HepG2 (cell line): ENCODE results near the gene CNTRL. TPM values are rescaled to one million over a fixed set of nuclear protein-coding genes. Genes with fewer than 3 reads are reported as not detected.
A peak's percentile ranks its signal among the peaks of the same experiment; 100 is the strongest.

Experiments
- ATRX ChIP-seq: sonication (generic); formaldehyde crosslinking; IDR thresholded peaks from 2 replicates; pipeline ENCODE4 v1.4.0; 2020; ENCODE audit warnings: missing genetic modification reagents, borderline replicate concordance
- CREBL2 ChIP-seq: sonication (generic); formaldehyde crosslinking; IDR thresholded peaks from 2 replicates; pipeline ENCODE4 v1.8.1; 2023; ENCODE audit warnings: missing genetic modification reagents, mild to moderate bottlenecking, borderline replicate concordance
- EED ChIP-seq: sonication (generic); formaldehyde crosslinking; IDR thresholded peaks from 2 replicates; pipeline ENCODE4 v1.5.0; 2020; ENCODE audit warnings: mild to moderate bottlenecking, missing genetic modification reagents
- EZH2 ChIP-seq: conservative IDR thresholded peaks from 2 replicates; pipeline ENCODE4 v1.6.1; 2012; ENCODE audit warnings: mild to moderate bottlenecking, low read depth, low read length, moderate library complexity
- HNF4A ChIP-seq: sonication (generic); formaldehyde crosslinking; IDR thresholded peaks from 2 replicates; pipeline ENCODE4 v1.4.0; 2020; ENCODE audit warnings: missing genetic modification reagents
- KLF13 ChIP-seq: sonication (generic); formaldehyde crosslinking; IDR thresholded peaks from 2 replicates; pipeline ENCODE4 v1.4.0; 2020; ENCODE audit warnings: mild to moderate bottlenecking, missing genetic modification reagents
- KLF15 ChIP-seq: sonication (generic); formaldehyde crosslinking; IDR thresholded peaks from 2 replicates; pipeline ENCODE4 v1.8.1; 2023; ENCODE audit warnings: borderline replicate concordance, mild to moderate bottlenecking, inconsistent platforms, missing genetic modification reagents, mixed read lengths
- MAFG ChIP-seq: sonication (generic); formaldehyde crosslinking; IDR thresholded peaks from 2 replicates; pipeline ENCODE4 v1.5.1; 2020; ENCODE audit warnings: mild to moderate bottlenecking, missing genetic modification reagents
- MYPOP ChIP-seq: sonication (generic); formaldehyde crosslinking; IDR thresholded peaks from 2 replicates; pipeline ENCODE4 v1.8.1; 2023; ENCODE audit warnings: mild to moderate bottlenecking, moderate library complexity, missing genetic modification reagents
- NR0B2 ChIP-seq: sonication (generic); formaldehyde crosslinking; IDR thresholded peaks from 2 replicates; pipeline ENCODE4 v1.4.0; 2020; ENCODE audit warnings: mild to moderate bottlenecking, missing genetic modification reagents
- PPARG ChIP-seq: conservative IDR thresholded peaks from 2 replicates; pipeline ENCODE4 v1.6.1; 2016; ENCODE audit warnings: missing biosample characterization, missing genetic modification reagents
- SIN3B ChIP-seq: fragments of 150-350 bp; IDR thresholded peaks from 2 replicates; pipeline ENCODE4 v1.6.1; 2014; ENCODE audit warnings: low read length
- SKI ChIP-seq: fragments of 450-650 bp; IDR thresholded peaks from one replicate; pipeline ENCODE4 v1.6.1; 2018; ENCODE audit warnings: mild to moderate bottlenecking; ENCODE audit not compliant: partially characterized antibody
- SNRNP70 ChIP-seq: fragments of 200-400 bp; formaldehyde crosslinking; IDR thresholded peaks from 2 replicates; pipeline ENCODE4 v1.6.1; 2017; ENCODE audit warnings: mild to moderate bottlenecking, low read depth, low read length, moderate library complexity
- SP1 ChIP-seq, 2 experiments: fragments of 450-650 bp in 1 of 2; sonication (generic) in 1 of 2; formaldehyde crosslinking in 1 of 2; IDR thresholded peaks; 2 replicates each; pipeline versions ENCODE4 v1.4.0 to v1.6.1; 2016 to 2020; ENCODE audit warnings: missing genetic modification reagents in 1 of 2
- THYN1 ChIP-seq: sonication (generic); formaldehyde crosslinking; IDR thresholded peaks from 2 replicates; pipeline ENCODE4 v1.8.1; 2023; ENCODE audit warnings: low read depth, mild to moderate bottlenecking, moderate library complexity, missing genetic modification reagents, borderline replicate concordance
- ZBED4 ChIP-seq: sonication (generic); formaldehyde crosslinking; IDR thresholded peaks from 2 replicates; pipeline ENCODE4 v1.4.0; 2020; ENCODE audit warnings: missing genetic modification reagents, borderline replicate concordance
- ZBTB21 ChIP-seq: sonication (generic); formaldehyde crosslinking; IDR thresholded peaks from 2 replicates; pipeline ENCODE4 v1.4.0; 2020; ENCODE audit warnings: missing genetic modification reagents
- ZBTB3 ChIP-seq: sonication (generic); formaldehyde crosslinking; IDR thresholded peaks from 2 replicates; pipeline ENCODE4 v1.4.0; 2020; ENCODE audit warnings: low read depth, mild to moderate bottlenecking, moderate library complexity, missing genetic modification reagents, borderline replicate concordance
- ZNF10 ChIP-seq: sonication (generic); formaldehyde crosslinking; IDR thresholded peaks from 2 replicates; pipeline ENCODE4 v1.4.0; 2020; ENCODE audit warnings: mild to moderate bottlenecking, low read depth, missing genetic modification reagents, borderline replicate concordance
- ZNF451 ChIP-seq: sonication (generic); formaldehyde crosslinking; IDR thresholded peaks from 2 replicates; pipeline ENCODE4 v1.5.0; 2020; ENCODE audit warnings: mild to moderate bottlenecking, missing genetic modification reagents
- ZNF605 ChIP-seq: sonication (generic); formaldehyde crosslinking; IDR thresholded peaks from 2 replicates; pipeline ENCODE4 v1.8.0; 2022; ENCODE audit warnings: mild to moderate bottlenecking, missing genetic modification reagents
- ZNF644 ChIP-seq: IDR thresholded peaks from 2 replicates; pipeline ENCODE4 v1.6.1; 2016; ENCODE audit warnings: low read depth
- polyA plus RNA-seq, 8 experiments: library from polyadenylated mRNA; depleted of rRNA in 3 of 8; stranded (reverse) in 7 of 8; unstranded in 1 of 8; fragments of >200 nt; fragmentation: Illumina TruSeq in 4 of 8; extraction: Trizol in 4 of 8; gene quantifications; 2 replicates each; pipeline versions ENCODE4 v1.2.1 to v1.2.3, GENCODE V29; 2011 to 2016; ENCODE audit warnings: low read depth in 4 of 8, missing spikeins in 1 of 8, mixed read lengths in 1 of 8; ENCODE audit not compliant: insufficient read depth in 1 of 8
- total RNA-seq, 5 experiments: library from RNA; depleted of rRNA; stranded (reverse); fragments of >200 nt; fragmentation: Illumina TruSeq; extraction: Trizol; gene quantifications; 2 replicates each; pipeline ENCODE4 v1.2.3, GENCODE V29; 2016; ENCODE audit warnings: low read depth in 1 of 5
- TF ChIP-seq, protein P1 (sequence below): IDR thresholded peaks from 2 replicates; pipeline ENCODE4 v1.6.1; 2016; ENCODE audit warnings: mild to moderate bottlenecking, missing biosample characterization, missing genetic modification reagents

The CNTRL gene
- total and polyA plus RNA-seq, 2 of the 13 experiments (the other 11 are each of a cell fraction or from before 2014, with no cell fraction given) = 7.5 to 11.8 TPM

DNA sequence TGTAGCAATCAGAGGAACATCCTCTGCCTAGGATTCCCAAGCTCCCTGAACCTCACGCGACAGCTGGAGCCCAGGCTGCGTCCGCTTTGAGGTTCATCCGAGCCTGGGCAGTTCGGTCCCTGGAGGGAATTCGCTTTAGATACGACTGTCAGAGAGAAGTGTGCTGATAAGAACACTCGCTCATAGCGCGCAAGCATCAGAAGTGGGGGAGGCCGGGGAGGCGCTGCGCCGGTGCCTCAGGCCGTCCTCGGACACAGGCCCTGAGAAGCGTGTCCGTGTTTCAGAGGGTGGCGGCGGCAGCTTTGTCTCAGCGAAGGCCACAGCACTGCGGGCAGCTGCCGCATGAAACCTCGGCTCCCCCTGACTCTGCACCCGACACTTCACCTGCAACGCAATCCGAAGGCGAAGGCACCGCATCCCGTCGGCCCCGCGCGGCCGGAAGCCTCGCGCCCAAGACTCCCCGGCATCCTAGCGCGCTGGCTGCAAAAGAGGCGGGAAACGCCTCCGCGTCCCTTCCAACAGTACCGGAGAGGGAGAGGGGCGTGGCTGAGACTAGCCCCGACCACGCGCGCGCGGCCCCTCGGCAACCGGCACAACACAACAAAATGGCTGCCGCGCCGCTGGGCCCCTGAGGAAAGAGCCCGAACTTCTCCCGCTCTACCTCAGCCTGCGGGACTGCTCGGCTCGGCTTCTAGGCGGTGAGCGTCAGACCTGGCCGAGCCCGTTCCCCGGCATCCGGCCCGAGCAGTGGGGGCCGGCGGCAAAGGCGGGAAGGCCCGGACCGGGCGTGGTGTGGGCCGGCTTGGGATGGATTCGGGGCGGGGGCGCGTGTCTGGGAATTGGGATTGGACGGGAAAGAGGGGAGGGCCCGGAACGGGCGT, at the start of gene CNTRL (continued):
- TF ChIP-seq KLF15 (CRISPR knock-in tag) (peak; percentile 98), SIN3B (no peak), THYN1 (CRISPR knock-in tag) (no peak), ZNF451 (peak; percentile 93), MAFG (CRISPR knock-in tag) (no peak), NR0B2 (CRISPR knock-in tag) (peak; percentile 95), PPARG (CRISPR knock-in tag) (0 out of 2 replicates have a peak, but pooled peaks have one; percentile 11), SP1 (IDR thresholded peaks at IDR 0.05) (no peak), SP1 (CRISPR knock-in tag; IDR thresholded peaks at IDR 0.05) (peak; percentile 89), ATRX (CRISPR knock-in tag) (no peak), EZH2 (no peak), ZNF644 (no peak), SKI (peak; percentile 51), EED (CRISPR knock-in tag) (peak; percentile 89), SNRNP70 (no peak), ZBTB3 (CRISPR knock-in tag) (peak; percentile 88; the same call in 1 of the 2 replicates), KLF13 (CRISPR knock-in tag) (peak; percentile 88), MYPOP (CRISPR knock-in tag) (peak; percentile 95), ZNF10 (CRISPR knock-in tag) (no peak), ZBTB21 (CRISPR knock-in tag) (no peak), ZNF605 (CRISPR knock-in tag) (peak; percentile 98), ZBED4 (CRISPR knock-in tag) (peak; percentile 31; the same call in 1 of the 2 replicates), HNF4A (CRISPR knock-in tag) (no peak), CREBL2 (CRISPR knock-in tag) (peak; percentile 81; the same call in 1 of the 2 replicates)
- TF ChIP-seq, protein P1, sequence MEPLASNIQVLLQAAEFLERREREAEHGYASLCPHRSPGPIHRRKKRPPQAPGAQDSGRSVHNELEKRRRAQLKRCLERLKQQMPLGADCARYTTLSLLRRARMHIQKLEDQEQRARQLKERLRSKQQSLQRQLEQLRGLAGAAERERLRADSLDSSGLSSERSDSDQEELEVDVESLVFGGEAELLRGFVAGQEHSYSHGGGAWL (CRISPR knock-in tag) = peak; percentile 98
